GM18951 (cell line): ENCODE data around the gene CARD10.
"Not testable (repeated sequence)": the region's sequence is repeated elsewhere in the genome, so short reads cannot be mapped to it uniquely, and the experiment has no call there.

Experiments used
- POLR2A ChIP-seq: IDR thresholded peaks from 4 replicates; pipeline ENCODE4 v1.6.1; 2011; ENCODE audit warnings: mild to moderate bottlenecking; ENCODE audit not compliant: insufficient read length, insufficient read depth; ENCODE audit errors: extremely low read depth
- in situ Hi-C: fragments of 300-500 bp; cut with MboI; formaldehyde crosslinking; loops from one replicate; pipeline ENCODE4 v1.12.0; 2022; ENCODE audit warnings: low sequenced_read_pairs, mixed read lengths, inconsistent platforms; ENCODE audit not compliant: unreplicated experiment

CARD10 gene

DNA sequence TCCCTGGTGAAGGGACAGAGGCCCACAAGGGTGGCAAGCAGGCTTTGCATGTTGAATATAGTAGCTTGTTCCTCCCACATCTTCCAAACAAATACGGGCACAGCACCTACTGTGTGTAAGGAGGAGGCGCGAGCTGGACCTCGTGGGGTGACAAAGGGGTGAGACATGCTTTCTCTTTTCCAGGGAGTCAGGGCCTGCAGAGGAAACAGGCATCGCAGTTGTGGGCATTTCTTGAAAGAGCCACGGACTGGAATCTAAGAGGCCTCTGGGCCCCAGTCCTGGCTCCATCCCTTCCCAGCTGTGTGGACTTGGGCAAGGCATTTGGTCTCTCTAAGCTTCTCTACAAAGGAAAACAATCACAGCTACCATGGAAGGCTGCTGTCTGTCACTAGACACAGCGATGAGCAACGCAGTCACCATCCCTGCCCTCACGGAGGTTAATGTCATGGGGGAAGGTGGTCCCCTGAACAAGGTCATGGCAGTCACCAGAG is 28.1 kb upstream of the CARD10 start:
- no peak for TF ChIP-seq POLR2A
- in situ Hi-C loops = no loop called here

DNA sequence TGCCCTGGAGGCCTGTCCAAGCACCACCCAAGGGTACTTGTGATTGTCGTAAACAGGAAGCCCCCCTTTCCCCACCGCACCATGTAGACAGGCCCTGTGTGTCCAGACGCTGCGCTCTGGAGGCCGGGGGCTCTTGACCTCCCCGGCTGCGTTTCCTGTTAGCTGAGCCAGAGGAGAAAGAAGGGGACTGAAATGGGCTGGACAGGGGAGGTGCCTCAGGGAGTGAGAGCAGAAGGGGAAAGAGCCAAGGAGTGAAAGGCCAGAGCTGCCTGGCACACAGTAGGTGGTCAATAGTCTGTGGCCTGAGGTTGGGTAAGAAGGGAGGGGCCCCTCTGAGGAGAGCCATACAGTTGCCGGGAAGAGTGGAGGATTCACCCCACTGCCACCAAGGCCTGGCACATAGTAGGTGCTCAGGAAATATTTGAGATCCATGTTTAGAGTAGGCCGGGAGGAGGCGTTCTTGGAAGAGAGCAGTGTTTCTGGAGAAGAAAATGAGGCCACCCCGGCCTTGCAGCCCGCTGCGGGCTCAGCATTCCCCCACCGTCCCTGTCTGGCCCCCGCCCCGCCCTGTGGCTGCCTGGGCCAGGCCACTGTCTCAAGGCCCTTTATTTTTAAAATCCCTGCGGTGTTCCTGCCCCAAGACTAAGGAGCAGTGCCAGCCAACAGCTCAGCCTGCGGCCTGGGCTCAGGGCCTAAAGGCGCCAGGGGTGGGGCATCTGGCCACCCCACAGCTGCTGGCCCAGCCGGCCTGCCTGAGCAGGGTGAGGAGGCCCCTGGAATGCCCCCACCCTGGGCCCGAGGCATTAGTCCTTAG is 27.4 kb upstream of the CARD10 start:
- TF ChIP-seq POLR2A = no peak
- in situ Hi-C loops = no loop called here

DNA sequence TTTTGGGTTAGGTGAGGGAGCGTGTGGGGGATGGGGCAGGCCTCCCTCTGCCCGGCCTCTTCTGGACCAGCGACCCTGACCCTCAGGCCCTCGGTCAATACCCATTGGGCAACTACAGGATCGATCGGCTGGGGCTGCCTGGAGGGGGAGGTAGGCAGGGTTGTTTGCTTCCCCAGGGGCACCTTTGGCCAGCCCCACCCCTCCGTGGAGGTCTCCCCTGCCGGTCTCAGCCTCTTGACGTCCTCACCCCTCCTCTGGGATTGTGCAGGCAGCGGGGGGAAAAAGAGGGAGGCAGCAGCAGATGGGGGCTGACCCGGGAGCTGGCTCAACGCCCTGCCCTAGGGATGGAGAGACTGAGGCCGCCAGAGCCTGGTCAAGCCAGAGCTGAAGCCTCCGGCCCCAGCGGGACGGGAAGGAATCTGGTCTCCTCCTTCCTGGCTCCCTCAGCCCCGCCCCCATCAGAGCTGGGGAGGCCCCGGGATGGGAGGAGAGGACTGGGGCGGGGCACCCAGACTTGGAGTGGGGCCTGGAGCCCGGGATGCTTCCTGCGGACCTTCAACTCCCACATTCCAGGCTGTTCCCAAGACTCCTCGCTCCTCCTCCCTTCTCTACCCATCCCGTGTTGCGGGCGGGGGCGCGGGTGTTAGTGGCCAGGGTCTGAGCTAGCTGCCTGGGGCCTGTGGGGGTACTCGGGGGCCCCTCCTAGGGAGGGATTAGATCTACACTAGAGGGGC is 26.7 kb upstream of the CARD10 start:
- no peak for TF ChIP-seq POLR2A
- in situ Hi-C loops = no loop called here

DNA sequence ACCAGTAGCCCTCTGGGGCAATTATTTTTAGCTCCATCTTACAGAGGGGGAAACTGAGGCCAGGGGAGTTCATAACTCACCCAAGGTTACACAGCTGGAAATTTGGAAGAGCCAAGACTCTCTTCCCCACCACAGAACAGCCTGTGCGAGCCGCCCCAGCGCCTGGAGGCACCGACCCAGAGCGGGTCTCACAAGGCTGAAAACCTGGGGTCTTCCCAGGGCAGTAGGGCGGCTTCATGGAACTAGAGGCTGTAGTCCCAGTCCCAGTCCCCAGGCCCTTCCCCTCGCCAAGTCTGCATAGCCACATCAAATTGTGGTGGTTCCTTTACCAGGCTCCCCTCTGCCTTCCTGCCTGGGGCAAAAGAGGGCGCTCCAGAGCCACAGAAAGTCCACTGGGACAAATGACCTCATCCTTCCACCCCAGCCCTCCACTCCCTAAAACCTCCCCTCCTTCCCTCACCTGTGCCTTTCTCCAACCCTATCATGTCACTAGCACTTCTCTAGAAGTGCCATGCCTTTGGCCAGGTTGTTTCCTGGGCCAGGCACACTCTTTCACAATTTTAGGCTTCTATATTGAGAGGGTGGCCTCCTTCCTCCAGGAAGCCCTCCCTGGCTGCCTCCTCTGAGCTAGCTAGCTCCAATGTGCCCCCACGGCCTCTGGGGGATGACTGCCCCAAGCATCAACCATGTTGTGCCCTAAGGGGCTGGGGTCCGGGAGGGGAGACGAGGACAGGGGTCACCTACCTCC is 25.9 kb upstream of the CARD10 start:
- no peak for TF ChIP-seq POLR2A
- in situ Hi-C loops = no loop called here

DNA sequence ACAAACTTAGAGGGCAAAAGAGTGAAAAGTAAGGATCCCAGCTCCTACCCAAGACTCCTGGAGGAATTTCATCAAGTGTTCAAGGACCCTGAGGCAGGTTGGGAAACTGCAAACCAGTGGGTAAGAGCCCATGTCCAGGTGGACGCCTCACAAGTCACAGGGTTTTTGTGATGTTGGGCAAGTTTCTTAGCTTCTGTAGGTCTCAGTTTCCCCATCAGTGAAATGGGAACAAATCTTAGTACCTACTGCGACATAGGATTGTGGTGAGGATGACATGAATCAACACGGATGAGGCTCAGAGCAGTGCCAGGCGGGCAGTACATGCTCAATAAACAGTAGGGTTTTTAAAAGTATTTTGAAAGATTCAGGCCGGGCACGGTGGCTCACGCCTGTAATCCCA is 23.7 kb upstream of the CARD10 start:
- in situ Hi-C loops = no loop called here

DNA sequence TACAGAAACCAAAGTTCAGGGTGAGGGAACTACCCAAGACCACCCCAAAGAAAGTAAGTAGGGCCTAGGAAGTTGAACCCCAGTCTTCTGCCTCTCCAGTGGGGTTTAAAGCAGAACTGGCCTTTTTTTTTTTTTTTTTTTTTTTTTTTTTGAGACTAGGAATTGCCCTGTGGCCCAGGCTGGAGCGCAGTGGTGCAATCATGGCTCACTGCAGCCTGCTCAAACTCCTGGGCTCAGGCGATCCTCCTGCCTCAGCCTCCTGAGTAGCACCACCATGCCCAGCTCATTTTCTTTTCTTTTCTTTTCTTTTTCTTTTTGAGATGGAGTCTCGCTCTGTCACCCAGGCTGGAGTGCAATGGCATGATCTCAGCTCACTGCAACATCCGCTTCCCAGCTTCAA is 23.2 kb upstream of the CARD10 start:
- in situ Hi-C loops = not testable (repeated sequence)

More for the DNA sequence above, 23.7 kb upstream of the CARD10 start:
- no peak for TF ChIP-seq POLR2A

DNA sequence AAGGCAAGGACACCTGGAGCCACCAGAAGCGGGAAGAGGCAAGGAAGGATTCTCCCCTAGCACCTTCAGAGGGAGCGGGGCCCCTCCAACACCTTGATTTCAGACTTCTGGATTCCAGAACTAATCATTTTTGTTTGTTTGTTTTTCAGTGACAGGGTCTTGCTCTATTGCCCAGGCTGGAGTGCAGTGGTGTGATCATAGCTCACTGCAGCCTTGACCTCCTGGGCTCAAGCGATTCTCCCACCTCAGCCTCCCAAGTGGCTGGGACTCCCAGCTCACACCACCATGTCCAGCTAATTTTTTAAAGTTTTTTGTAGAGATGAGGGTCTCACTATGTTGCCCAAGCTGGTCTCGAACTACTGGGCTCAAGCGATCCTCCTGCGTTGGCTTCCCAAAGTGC is 20.6 kb upstream of the CARD10 start:
- in situ Hi-C loops = not testable (repeated sequence)

DNA sequence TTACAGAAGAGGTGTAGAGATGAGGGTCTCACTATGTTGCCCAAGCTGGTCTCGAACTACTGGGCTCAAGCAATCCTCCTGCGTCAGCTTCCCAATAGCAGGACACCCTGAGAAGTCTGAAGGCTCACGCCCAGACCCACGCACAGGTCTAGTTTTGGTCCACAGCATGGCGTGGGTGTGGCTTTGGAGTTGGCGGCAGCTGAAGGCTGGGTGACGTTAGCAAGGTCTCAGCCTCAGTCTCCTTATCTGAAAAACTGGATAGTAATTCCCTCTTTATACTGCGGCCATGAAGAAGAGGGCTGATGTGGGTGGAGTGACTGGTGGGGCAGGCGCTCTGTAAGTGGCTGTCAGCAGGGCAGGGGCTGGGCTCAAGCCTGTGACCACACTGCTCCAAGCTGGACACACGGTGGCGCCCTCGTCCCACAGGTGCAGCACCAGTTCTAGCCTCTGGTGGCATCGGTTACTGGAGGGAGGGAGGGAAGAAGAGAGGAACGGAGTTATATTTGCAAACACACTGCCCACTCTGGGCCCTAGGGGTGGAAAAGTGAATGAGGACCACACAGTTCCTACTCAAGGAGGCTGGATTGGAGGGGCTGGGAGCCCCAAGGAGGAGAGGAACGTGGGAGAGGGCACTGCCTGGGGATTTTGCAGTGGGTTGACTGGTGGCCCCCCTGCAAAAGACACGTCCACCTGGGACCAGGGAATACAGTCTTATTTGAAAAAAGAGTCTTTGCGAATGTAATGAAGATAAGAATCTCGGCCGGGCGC is 19.6 kb upstream of the CARD10 start:
- TF ChIP-seq POLR2A = no peak
- in situ Hi-C loops = no loop called here

DNA sequence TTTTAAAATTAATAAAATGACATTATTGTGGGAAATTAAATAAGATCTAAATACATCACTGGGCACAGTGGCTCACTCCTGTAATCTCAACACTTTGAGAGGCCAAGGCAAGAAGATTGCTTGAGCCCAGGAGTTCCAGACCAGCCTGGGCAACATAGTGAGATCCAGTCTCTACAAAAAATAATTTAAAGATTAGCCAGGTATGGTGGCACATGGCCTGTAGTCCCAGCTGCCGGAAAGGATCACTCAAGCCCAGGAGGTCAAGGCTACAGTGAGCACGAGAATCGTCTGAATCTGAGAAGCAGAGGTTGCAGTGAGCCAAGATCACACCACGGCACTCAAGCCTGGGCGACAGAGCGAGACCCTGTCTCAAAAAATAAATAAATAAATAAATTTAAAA is 15.9 kb upstream of the CARD10 start:
- no peak for TF ChIP-seq POLR2A
- in situ Hi-C loops = no loop called here

DNA sequence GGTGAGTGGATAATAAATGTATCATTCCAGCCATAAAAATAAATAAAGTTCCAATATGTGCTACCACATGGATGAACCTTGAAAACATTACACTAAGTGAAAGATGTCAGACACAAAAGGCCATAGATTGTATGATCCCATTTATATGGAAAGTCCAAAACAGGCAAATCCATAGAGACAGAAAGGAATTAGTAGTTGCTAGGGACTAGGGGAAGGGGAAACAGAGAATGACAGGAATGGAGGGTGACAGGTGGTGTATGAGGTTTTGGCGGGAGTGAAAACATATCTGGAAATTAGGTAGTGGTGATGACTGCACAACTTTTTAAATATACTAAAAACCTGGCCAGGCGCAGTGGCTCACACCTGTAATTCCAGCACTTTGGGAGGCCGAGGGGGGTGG is 15.2 kb upstream of the CARD10 start:
- TF ChIP-seq POLR2A = no peak
- in situ Hi-C loops = no loop called here

DNA sequence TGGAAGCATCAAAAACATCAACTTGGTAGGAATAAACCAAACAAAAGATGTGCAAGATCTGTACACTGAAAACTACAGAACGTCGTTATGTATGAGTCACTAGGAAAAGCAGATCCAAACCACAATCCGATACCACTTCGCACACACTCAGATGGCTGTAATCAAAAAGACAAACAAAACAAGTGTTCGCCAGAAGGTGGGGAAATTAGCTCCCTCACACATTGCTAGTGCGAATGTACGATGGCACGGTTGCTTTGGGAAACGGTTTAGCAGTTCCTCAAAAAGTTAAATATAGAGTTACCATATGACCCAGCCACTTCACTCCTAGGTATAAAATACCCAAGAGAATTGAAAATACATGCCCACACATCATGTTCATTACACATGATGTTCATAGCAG is 14.8 kb upstream of the CARD10 start:
- in situ Hi-C loops = no loop called here

DNA sequence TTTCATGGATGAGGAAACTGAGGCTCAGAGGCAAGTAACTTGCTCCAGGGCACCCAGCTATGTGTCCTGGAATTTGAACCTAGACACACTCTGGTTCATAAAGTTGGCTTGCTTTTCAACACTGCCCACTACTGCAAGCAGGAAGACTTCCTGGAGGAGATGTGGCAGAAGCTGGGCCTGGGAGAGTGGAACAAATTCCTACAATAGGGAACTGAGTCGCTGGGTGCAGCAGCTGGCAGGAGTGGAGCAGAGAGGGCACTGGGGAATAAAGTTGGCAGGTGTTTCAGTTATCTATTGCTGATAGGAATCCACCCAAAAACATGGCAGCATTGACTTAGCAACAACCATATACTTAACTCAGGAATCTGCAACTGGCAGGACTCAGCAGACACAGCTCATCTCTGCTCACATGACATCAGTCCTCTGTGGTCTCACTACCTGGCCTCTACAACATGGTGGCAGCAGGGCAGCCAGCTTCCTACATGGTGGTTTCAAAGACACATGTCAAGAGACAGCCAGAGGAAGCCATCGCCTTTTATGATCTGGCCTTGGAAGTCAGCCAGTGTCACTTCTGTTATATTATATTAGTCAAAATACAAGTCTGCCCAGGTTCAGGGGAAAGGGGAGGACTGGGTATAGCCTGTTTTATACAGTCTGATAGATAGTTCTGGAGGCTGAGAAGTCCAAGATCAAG is 10.6 kb upstream of the CARD10 start:
- no peak for TF ChIP-seq POLR2A
- in situ Hi-C loops = no loop called here

More for the DNA sequence above, 14.8 kb upstream of the CARD10 start:
- TF ChIP-seq POLR2A = no peak

DNA sequence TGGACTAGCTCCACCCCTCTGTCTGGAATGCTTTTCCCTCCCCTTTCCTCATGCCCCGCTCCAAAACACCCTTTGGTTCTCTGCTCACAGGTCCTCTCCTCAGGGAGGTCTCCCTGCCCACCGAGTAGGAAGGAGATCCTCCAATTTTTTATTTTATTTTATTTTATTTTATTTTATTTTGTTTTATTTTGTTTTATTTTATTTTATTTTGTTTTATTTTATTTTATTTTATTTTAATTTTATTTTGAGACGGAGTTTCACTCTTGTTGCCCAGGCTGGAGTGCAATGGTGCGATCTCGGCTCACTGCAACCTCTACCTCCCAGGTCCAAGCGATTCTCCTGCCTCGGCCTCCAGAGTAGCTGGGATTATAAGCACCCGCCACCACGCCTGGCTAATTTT is 8.7 kb upstream of the CARD10 start:
- in situ Hi-C loops = not testable (repeated sequence)

DNA sequence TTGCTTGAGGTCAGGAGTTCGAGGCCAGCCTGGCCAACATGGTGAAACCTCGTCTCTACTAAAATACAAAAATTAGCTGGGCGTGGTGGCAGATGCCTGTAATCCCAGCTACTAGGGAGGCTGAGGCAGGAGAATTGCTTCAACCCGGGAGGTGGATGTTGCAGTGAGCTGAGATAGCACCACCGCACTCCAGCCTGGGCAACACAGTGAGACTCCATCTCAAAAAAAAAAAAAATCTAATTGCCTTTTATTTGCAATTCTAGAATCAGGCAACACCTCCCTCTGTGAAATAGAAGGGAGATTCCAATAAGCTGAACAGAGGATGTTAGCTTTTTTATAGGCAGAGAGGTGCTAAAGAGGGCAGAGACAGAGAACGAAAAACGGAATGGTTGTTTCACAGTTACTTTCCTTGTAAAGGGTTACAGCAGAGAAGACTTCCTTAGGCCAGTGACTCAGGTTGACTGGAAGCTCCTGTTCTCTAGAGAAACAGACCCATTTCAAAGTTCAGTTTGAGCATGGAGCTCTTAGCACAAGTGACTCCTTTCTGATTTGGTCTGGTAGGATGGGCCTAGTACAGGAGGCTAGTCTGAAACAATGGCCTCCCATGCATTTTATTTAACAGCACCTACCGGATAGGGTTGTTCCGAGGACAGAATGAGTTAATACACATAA is 8.0 kb upstream of the CARD10 start:
- in situ Hi-C loops = not testable (repeated sequence)
